ENCODE results near the gene ADRA2B.
"Not testable (repeated sequence)": the region's sequence is repeated elsewhere in the genome, so short reads cannot be mapped to it uniquely, and the experiment has no call there.

The ADRA2B gene

DNA sequence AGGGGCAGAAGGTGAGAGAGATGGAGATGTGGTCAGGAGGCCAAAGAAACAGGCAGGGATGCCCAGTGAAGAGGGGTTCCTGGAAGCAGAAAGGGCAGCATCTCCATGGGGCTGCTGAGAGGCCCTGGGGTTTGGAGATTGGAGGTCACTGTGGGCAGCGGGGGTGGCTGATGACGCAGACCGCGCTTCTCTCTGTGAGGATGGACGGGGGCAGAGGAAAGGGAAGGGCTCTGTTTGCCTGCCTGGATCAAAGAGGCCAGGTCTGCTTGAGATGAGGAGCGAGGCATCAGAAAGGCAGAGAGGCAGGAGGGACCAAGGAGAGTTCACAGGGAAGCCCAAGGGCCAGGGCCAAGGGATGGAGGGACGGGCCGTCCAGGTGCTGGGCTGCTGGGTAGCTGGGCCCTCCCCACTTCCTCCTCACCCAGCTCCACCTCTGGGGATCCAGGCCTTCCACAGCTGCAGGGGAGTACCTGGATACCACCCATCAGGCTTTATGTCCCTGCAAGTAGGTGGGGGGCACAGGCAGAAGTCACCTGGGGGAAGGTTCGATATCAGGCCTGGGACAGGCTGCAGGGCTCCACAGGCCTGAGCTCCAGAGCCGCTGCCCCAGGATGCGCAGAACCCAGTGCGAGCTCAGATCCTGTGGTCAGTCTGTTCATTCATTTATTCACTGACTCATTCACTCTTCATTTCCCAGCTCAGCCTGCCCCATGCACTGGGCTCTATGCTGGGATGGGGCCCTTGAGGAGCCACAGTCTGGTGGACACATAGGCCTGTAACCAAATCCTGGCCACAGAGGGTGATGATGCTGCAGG lies 30.6 kb downstream of the ADRA2B start:
- DNase-seq = no peak

DNA sequence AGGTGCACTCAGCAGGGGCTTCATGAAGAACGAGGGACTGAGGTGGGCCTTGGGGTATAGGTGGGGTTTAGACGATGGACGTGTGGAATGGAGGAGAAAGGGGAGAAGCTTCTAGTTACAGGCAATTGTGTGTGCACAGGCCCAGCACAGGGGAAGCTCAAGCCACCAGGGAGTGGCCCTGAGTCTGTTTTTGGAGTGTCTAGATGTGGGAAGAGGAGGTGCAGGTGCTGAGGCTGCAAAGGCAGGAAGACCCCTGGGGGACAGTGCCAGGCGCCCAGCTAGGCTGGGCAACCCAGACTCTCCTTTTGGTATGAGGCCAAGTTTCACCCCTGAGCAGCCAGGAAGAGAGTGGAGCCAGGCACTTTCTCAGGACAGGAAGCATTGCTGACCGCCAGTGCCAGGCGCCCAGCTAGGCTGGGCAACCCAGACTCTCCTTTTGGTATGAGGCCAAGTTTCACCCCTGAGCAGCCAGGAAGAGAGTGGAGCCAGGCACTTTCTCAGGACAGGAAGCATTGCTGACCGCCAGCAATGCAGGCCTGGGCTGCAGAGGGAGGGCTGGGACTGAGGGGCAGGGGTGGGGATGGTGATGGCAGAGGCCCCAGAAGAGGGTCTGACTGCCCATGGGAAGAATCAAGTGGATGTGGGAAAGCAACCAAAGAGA lies 31.4 kb downstream of the ADRA2B start:
- DNase-seq = not testable (repeated sequence)

DNA sequence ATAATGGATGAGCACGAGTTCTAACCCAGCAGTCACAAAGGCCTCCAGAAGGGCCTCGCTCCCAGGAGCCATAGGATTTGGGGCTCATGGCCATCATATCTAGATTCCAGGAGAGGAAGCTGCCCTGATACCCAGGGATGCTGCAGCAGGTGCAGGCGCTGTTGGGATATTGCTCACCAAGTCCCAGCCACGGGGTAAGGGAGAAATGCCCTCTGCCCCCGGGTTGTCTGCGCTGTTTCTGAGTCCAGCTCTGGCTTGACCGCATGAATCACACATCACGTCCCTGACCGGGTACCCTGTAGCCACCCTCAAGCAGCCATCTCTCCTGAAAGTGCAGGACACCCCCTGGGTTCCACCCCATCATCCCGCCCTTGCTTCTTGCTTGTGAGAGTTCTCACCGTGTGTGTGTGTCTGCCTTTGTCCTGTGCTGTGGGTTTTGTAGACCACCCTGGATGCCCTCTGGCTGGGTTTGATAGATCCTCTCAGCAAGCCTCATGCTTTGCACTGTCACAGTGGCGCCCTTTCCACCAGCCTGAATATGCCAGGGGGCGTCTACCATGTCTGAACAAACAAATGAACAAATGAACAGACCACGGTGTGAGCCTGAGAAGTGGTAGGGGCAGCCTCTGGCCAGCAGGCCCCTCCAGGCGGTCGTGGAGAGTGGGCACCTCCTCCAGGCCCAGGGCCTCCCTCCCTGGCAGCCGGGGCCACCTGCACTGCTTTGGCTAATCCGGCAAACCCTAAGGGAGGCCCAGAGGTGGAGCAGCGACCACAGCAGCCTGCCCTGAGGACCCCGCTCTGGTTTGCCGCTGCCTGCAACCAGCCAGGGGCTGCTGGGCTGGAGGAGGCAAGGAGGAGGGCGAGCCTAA lies 32.1 kb downstream of the ADRA2B start:
- no peak for DNase-seq

DNA sequence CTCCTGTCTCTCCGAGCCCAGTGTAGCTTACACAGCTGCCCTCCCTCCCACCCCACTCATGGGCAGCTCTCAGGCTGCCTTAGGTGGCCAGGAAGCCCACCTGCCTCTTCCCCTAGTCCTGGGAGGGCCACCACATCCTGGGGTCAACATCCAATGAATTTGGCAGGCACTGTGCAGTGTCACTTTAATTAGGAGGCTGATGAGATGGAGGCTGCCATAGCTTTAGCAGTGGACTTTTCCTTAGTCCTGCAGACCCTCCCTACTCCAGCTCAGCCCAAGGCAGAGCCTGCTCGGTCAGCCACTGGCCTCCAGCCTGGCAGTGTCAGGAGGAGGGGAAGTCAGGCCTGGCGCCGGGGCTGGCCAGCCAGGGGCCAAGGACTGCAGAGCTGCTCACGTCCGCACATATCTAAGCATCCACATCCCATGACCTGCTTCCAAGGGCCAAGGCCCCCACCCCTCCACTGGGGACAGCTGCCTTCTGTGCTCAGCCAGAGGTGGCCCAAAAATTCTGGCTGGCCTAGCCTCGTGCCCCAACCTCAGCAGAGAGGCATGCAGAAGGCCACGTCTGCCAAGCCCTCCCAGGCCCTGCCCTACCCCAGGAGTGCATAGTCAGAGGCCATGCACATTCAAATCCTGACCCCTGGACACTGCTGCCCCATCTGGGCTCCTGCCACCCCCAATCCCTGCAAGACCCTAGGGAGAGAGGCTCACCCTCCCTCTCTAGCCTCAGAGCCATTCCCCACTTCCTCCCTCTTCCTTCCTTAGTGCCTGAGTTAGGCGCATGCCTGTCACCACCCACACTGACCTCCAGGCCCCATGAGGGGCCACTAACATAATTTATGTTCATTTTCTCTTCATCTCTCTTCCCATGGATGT lies 33.1 kb downstream of the ADRA2B start:
- no peak for DNase-seq

DNA sequence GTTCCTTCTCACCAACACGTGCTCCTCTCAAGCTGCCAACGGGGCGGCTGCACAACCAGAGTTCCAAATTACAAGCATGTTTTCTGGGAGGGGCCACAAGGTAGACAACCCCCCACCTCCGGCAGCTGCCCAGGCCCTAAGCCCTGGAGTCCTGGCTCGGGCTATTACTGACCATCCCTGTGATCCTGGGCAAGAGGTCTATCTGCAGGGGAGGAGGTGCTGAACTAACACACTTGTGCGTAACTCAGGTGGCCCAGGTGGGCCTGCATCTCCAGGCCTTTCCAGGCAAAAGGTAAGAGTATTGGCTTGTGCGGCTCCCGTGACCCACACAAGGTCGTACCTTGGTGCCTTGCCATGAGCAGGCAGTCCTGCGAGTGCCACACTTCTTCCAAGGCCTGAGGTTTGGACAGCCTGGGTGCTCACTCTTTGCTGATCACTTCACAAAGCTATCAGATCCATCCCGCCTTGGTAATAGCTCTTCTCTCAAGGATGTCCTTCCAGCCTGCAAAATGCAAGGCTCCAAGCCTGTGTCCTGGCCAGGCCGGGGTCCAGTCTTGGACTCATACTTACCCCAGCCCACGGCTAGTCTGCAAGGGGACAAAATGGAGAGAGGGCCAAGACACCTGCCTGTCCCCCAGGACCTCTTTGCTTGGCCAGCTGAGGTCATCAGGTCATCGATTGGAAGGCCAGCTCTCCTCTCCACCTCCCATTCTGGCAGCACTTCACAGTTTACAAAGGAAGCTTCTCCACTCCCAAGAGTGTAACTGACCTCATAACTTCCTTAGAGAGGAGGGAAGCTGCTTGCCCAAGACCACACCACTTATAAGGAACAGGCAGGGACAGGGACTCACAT lies 33.9 kb downstream of the ADRA2B start:
- DNase-seq = no peak

DNA sequence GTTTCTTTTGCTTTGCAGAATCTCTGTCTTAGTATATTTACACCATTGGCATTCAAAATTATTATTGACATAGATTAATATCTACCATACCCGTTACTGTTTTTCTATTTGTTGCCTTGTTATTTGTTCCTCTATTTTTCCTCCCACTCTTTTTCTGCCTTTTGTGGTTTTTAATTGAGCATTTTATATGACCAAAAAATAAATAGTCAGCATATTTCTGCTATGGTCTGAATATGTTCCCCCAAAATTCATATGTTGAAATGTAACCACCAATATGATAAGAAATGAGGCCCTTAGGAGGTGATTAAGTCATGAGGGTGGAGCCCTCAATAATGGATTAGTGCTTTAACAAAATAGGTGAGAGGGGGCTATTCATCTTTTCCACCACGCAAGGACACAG lies 35.3 kb downstream of the ADRA2B start:
- DNase-seq = no peak

DNA sequence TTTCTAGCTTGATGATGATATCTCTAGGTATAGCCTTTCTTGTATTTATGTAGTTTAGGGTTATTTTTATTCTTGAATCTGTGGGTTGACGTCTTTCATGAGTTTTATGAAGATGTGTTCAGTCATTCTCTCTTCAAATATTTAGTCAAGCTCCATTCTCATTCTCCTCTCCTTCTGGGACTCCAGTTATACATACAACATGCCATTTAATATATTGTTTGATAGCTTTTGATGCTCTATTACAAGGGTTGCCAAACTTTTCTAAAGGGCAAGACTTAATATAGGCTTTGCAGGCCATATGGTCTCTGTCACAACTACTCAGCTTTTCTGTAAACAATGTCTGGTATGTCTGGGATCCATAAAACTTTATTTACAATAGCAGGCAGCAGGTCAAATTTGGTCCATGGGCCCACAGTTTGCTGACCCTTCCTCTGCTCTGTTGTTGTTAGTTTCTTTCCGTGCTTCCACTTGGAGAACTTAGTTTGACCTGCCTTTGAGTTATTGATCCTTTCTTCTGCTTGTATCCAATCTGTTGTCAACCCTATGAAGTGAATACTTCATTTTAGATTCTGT lies 41.1 kb downstream of the ADRA2B start:
- no peak for DNase-seq

DNA sequence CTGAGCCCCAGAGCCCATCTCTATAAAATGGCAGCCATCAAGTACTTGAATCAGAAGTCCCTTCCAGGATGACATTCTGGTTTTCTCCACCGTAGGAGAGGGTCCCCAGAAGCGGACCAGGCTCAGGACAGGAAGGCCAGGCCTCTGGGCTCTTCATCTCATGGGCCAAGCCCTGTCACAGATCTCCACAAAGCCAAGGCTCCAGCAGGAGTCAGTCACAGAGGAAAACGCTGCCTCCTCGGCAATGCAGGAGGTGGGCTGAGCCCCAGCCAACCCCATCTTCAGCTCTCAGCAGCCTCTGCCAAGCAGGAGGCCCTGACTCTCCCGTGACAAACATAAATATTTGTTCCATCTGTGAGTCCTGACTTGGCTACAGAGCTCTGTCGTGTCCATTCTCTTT lies 42.2 kb downstream of the ADRA2B start:
- no peak for DNase-seq

DNA sequence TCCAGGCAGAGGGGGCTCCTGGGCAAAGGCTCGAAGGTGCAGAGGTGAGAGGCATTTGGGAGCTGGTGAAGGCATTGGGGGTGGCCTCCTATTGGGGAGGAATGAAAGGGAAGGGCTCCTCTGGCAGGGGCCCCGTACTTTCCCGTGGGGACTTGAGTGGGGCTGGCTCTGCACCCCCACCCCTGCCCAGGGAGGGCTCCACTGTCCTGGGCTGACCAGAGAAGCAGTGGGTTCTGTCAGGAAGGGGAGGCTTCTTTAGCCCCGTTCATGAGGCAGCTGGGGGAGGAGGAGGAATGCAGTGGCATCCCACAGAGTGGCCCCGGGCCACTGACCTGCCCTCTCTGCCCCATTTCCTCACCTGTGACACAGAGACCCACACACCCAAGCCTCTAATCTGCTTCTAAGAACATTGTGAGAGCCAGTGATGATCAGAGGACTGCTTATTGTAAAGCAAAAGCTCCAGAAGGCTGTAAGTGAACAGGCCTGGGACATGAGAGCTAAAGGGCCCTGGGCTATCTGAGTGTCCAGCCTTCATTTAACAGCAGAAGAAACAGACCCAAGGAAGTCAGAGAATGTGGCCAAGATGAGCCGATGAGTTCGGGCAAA lies 43.1 kb downstream of the ADRA2B start:
- no peak for DNase-seq

DNA sequence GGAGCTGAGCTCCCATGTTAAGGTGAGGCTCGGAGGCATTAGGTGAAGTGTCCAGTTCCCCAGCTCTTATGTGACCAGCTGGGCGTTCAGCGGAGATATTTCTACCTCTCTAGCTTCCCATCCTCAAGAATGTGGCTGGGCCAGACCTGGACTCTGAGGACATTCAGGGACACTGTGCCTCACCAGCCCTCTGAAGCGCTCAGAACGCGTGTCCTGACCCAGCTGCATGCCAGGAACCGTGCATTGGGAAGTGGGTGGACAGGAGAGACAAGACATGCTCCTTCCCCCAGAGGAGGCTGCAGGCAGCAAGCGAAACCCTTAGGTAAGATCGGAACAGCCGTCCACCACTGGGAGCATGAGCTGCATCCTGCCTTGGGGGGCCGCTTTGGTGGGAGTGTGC lies 43.6 kb downstream of the ADRA2B start:
- no peak for DNase-seq

DNA sequence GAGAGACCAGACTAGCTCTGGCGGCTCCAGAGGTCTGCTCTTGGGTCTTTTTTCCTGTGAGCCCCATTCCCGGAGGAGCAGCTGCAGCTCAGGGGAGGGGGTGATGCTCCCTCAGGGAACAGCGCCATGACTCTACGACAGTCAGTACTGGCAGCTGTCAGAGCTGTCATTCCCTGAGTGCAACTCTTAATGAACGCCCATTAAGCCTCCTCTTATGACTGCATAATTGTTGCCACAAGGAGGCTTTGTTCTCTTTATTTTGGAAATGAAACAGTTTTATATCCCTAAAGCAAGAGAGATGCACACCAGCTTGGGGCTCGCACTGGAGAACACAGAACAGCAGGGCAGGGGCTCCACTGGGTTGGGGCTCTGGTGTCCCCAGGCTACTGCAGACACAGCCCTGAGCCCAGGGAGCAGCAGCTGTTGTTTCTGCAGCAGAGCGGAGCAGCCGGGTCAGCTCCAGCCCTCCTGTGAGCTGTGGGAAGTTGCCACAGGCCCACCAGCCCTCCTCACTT lies 44.3 kb downstream of the ADRA2B start:
- DNase-seq = not testable (repeated sequence)

DNA sequence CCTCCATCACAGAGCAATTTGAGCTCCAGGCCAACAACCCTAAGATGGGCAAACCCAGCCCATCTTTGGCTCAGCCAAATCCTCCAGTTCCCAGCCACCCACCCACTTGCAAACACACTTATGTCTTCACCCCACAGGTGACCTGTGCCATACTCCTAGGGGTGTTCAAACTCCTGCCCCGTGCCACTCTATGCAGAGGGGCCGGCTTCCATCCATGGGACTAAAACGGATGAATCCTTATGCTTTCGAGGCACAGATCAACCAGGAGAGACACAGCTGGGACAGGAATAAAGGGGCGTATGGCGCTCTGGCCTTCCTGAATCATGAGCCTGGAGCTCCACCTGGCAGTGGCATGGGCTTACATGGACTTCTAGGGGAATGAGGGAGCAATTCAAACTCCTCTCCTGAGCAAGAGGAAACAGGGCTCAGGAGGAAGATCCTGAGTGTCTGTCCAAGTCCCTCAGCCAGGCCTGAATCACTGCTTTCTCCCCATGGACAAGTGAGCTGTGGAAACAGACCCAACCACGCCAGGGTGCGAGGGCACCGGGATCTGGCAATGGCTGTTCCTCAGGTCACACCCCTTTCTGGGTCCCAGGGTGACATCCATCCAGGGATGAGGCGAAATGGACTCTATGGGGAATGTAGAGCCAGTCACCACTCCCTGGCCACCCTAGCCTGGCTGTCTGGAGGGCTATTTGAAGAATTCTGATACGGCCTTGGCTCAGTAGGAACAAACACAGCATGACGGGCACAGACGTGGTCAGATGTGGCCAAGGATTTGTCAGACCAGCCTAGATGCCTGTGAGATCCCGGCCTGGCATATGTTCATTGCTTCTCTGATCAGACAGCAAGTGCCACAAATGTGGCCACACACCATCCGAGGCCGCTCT lies 45.0 kb downstream of the ADRA2B start:
- not testable (repeated sequence) for DNase-seq

DNA sequence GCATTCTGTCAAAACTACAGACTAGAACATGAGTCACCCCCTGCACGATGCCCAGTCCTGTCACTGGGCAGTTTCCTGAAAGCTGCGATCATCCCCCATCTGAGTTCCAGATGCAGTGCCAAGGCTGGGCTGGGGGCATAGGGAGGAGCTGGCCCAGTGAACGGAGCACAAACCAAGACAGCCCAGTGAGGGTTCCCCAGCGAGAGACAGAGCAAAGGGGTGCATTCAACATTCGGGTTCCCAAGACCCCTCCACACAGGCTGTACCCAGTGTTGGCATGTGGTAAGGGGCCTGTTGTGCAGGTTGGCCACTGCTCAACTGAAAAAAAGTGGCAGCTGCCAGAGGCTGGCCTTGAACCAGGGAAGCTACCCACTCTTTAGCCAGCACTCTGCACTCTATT lies 46.0 kb downstream of the ADRA2B start:
- DNase-seq = not testable (repeated sequence)

DNA sequence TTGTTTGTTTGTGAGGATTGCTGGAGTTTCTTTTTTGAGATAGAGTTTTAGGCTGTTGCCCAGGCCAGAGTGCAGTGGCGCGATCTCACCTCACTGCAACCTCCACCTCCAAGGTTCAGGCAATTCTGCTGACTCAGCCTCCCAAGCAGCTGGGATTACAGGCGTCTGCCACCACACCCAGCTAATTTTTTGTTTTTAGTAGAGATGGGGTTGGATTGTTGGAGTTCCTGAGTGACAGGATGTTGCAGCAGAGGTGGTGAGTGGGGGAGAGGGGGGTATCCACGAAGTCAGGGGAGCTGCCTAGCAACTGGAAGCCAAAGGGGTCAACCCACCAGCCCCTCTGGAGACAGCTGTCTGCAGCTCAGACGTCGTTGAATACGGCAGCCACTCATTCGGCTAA lies 46.5 kb downstream of the ADRA2B start:
- not testable (repeated sequence) for DNase-seq

DNA sequence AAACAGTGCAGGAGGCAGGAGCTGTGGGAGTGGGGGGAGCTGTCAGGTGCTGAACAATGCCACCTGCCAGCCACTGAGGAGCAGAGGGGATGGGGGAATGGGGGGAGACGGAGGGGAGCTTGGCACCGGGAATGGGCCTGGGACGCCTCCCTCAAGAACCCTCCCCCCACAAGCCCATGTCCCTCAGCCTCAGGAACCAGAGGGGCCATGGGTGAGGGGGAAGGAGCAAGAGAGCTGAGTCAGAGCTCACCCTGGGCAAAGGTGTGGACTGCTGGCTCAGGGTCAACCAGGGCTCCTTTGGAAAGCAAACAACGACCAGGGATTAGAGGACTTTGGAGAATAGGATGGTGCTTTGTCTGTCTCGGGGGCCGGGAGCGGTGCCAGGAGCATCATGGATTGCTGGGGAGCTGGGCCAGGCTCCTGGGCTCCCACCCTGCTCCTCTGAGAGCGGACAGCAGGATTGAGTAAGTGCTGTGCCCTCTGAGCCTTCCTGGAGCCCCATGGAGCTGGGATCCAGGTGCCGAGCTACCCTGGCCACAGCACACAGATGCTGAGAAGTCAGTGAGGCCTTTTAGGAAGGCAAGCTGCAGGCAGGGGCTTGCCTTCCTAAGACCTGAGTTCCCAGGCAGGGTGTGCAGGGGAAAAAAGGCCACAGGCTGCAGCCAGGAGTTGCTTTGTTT lies 48.3 kb downstream of the ADRA2B start:
- peak; percentile 73 for DNase-seq

DNA sequence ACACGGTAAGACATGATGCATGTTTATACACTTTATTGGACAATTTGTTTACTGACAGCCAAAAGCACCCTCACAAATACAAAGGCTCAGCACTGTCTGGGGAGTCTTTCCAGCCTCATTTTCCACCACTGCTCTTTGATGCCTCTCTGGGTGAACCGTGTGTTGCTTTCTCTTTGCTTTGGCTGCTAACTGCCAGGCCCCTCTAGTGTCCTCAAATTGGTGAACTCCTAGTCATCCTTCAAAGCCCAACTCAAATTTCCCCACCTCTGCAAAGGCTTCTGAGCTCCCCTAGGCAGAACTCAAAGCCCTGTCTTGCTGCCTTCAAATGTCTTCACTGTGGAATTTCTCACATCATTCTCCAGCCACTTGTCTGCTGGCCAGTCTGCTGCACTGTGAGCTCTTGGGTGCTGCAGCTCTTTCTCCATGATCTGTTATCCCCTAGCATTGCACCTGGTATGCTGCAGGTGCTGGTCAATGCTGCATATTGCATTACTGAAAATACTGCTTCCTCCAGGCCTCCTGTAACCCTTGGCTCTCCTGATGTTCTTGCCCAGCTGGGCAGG lies 49.2 kb downstream of the ADRA2B start:
- not testable (repeated sequence) for DNase-seq

DNA sequence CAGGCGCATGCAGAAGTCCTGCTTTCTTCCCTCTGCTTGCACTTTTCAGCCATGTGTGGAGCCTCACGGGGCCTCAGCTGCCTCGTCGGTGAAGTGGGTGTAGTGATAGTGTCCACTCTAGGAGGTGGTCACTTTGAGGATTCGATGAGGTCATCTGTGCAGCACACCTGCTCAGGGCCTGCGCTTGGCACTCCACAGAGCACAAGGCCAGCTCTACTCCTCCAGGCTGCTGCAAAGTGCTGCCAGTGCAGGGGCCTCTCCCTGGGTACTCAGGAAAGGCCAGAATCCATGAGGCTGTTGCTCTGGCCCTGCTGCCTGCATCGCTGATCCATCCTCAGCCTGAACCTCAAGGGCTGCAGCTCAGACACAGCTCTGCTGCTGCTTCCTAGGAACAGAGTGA lies 49.9 kb downstream of the ADRA2B start:
- DNase-seq = not testable (repeated sequence)

DNA sequence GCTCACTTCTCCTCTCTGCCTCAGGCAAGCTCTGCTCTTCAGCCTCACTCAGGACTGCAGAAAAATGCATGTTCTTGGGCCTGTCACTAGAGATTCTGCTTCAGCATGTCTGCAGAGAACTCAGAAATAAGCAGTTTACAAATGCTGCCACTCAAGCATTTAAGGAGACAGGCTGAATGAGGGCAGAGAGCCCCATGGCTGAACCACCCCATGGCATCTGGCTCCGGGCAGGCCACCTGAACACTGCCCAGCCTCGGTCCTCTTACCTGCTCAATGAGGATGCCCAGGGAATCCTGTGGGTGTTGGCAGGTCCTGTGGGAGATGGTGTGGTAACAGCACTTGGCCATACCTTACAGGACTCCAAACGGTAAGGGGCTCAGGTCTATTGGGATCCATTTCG lies 50.4 kb downstream of the ADRA2B start:
- not testable (repeated sequence) for DNase-seq

All from NCI-H1092 (cell line).